Natural killer cell (primary cell): ENCODE results near the gene FAM181A. TPM values are rescaled to one million over a fixed set of nuclear protein-coding genes. Genes with fewer than 3 reads are reported as not detected.

Source experiments
- ATAC-seq, 3 donors: fragments of 150-1000 bp in 2 of 3; fragments of 200-7000 bp in 1 of 3; cut with Tn5 transposase; 1 replicate in 1 of 3; 2 replicates in 2 of 3; pipeline ENCODE4 v1.10.0; 2021; ENCODE audit warnings: mild to moderate bottlenecking in 2 of 3, moderate library complexity in 2 of 3
- DNase-seq, 2 donors: peaks; one replicate each; pipeline versions ENCODE4 v3.0.0 to v3.0.0-alpha.2; 2013 to 2021; ENCODE audit warnings: mixed read lengths in 1 of 2
- H3K27ac ChIP-seq: one replicate; pipeline ENCODE4 v1.5.1; 2013; ENCODE audit warnings: mild to moderate bottlenecking, low read length
- H3K27me3 ChIP-seq: one replicate; pipeline ENCODE4 v1.6.1; 2013; ENCODE audit warnings: low read length; ENCODE audit not compliant: control insufficient read depth, insufficient read depth
- H3K36me3 ChIP-seq: one replicate; pipeline ENCODE4 v1.6.1; 2013; ENCODE audit warnings: low read length; ENCODE audit not compliant: control insufficient read depth, insufficient read depth
- H3K4me1 ChIP-seq: one replicate; pipeline ENCODE4 v1.6.1; 2013; ENCODE audit warnings: low read length; ENCODE audit not compliant: control insufficient read depth, insufficient read depth
- H3K4me3 ChIP-seq: one replicate; pipeline ENCODE4 v1.5.1; 2013; ENCODE audit warnings: low read length
- H3K9me3 ChIP-seq: one replicate; pipeline ENCODE4 v1.6.1; 2013; ENCODE audit warnings: low read length; ENCODE audit not compliant: control insufficient read depth, insufficient read depth
- H3K27ac Mint-ChIP-seq, 2 donors: one replicate each; pipeline ENCODE4 v1.8.0; 2022; ENCODE audit warnings: mild to moderate bottlenecking in 2 of 2, mixed read lengths in 2 of 2, moderate library complexity in 1 of 2
- H3K27me3 Mint-ChIP-seq, 2 donors: one replicate each; pipeline ENCODE4 v1.8.0; 2022; ENCODE audit warnings: low read depth in 2 of 2, mixed read lengths in 2 of 2
- H3K36me3 Mint-ChIP-seq: one replicate; pipeline ENCODE4 v1.8.0; 2022; ENCODE audit warnings: mixed read lengths
- H3K4me1 Mint-ChIP-seq, 2 donors: one replicate each; pipeline ENCODE4 v1.8.0; 2022; ENCODE audit warnings: mixed read lengths in 2 of 2
- H3K4me3 Mint-ChIP-seq: one replicate; pipeline ENCODE4 v1.8.0; 2022; ENCODE audit warnings: mild to moderate bottlenecking, moderate library complexity, mixed read lengths
- H3K9me3 Mint-ChIP-seq, 2 donors: one replicate each; pipeline ENCODE4 v1.8.0; 2022; ENCODE audit warnings: mixed read lengths in 2 of 2
- WGBS: methylation state at CpG from one replicate; pipeline ENCODE4 v1.1.7; 2013; ENCODE audit warnings: missing lambda C conversion rate; ENCODE audit not compliant: insufficient coverage; 5-methylcytosine and 5-hydroxymethylcytosine counted together
- intact Hi-C: fragments of 100-400 bp; cut with micrococcal nuclease; formaldehyde crosslinking; loops from one replicate; pipeline ENCODE4 v1.14.2; 2022
- total RNA-seq, 4 donors: library from RNA; stranded (reverse); fragments of 120-200 nt in 1 of 4; gene quantifications; one replicate each; pipeline versions ENCODE4 v1.2.3 to v1.2.4, GENCODE V29; 2013 to 2022
- TF ChIP-seq, protein P1 (sequence below): fragments of 200-600 bp; IDR thresholded peaks from one replicate; pipeline ENCODE4 v1.8.0; 2022; ENCODE audit warnings: antibody characterized with exemption

The FAM181A gene
- total RNA-seq, 3 donors from 2014 or later (not counting 1 experiment from before 2014, with no cell fraction given): not detected

DNA sequence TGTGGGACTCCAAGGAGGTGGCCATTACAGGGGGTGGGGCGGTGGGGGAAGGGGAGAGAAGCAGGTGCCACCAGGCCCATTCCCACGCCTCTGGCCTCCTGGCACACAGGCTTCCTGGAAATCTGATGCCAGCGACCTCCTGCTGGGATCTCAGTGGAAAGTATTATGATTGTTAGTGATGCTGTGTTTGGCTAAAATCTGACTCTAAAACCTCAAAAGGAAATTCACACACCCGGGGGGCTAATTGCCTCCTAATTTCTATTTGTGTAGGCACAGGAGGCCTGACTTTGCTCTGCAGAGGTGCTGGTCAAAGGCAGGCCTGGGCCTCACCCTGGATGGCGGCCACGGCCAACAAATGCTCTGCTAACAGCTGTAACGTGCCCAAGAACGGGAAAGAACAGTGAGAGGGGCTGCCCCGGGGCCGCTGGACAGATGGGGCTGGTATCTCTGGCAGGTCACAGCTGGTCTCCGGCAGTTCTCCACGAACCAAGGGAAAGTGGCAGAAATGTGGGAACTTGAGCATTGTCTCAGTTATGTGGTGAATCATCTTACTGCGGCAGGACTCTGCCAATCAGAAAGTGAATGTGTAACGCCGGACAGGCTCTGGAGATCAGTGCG, 14.3 kb downstream of the FAM181A start:
- intact Hi-C loops: no loop called here
- no peaks in the 10 kb centered on the region for H3K27me3 Mint-ChIP-seq
- no peaks in the 10 kb centered on the region for H3K9me3 Mint-ChIP-seq
- no peak overlapping the region for H3K4me3 ChIP-seq
- no peak for DNase-seq
- peaks cover under 1% of the 10 kb centered on the region for H3K36me3 ChIP-seq
- ATAC-seq: no peak
- no peaks in the 10 kb centered on the region for H3K36me3 Mint-ChIP-seq
- no peaks in the 10 kb centered on the region for H3K27me3 ChIP-seq
- no peaks in the 10 kb centered on the region for H3K9me3 ChIP-seq
- H3K27ac ChIP-seq: no peak overlapping the region
- peaks cover 13% of the 10 kb centered on the region for H3K4me1 ChIP-seq
- peaks cover 0 to 5% of the 10 kb centered on the region in 2 donors for H3K4me1 Mint-ChIP-seq
- TF ChIP-seq, protein P1, sequence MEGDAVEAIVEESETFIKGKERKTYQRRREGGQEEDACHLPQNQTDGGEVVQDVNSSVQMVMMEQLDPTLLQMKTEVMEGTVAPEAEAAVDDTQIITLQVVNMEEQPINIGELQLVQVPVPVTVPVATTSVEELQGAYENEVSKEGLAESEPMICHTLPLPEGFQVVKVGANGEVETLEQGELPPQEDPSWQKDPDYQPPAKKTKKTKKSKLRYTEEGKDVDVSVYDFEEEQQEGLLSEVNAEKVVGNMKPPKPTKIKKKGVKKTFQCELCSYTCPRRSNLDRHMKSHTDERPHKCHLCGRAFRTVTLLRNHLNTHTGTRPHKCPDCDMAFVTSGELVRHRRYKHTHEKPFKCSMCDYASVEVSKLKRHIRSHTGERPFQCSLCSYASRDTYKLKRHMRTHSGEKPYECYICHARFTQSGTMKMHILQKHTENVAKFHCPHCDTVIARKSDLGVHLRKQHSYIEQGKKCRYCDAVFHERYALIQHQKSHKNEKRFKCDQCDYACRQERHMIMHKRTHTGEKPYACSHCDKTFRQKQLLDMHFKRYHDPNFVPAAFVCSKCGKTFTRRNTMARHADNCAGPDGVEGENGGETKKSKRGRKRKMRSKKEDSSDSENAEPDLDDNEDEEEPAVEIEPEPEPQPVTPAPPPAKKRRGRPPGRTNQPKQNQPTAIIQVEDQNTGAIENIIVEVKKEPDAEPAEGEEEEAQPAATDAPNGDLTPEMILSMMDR: no peak
- H3K4me3 Mint-ChIP-seq: no peak overlapping the region
- H3K27ac Mint-ChIP-seq: peak overlapping the region in 1 of 2 donors; percentile 23
- WGBS: 92% methylated on average over 16 of the region's 16 CpGs

DNA sequence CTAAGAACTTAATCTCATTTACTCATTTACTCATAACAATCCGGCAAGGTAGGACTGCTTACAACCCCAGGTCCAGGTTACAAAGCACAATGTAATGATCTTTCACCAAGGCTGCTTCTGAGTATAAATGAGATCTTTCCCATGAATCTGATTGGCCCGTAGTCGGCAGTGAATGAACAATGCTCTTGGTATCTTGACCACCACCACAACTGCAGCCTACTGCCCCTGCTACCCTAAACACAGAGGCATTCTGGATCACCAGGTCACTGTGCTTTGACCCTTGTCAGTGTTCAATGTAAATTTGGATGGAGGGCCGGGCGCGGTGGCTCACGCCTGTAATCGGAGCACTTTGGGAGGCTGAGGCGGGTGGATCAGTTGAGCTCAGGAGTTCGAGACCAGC, 15.9 kb downstream of the FAM181A start:
- H3K4me3 Mint-ChIP-seq: no peak overlapping the region
- intact Hi-C loops: no loop called here

DNA sequence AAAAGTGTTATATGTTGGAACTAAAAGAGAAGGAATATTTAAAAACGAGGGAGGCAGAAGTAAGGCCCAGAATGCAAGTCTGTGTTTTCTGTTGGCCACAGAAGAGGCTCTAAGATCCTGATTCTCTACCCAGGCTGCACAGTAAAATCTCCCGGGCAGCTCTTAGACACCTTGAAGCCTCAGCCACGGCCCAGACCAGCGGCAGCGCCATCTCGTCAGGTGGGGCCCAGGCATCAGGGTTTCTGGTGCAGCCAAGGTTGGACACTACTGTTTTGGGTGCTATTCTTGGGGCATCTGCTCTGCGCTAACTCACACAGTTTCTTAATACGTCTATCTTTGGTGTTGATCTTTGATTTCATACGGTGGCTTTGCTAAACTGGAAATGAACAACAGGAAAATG, 16.8 kb downstream of the FAM181A start:
- H3K36me3 ChIP-seq: peaks cover 6% of the 10 kb centered on the region

More for the DNA sequence above, 15.9 kb downstream of the FAM181A start:
- H3K27ac ChIP-seq: no peak overlapping the region
- no peaks in the 10 kb centered on the region for H3K36me3 Mint-ChIP-seq
- DNase-seq: no peak
- no peaks in the 10 kb centered on the region for H3K9me3 Mint-ChIP-seq
- H3K4me1 Mint-ChIP-seq: peaks cover 0 to 5% of the 10 kb centered on the region in 2 donors
- TF ChIP-seq, protein P1: no peak
- H3K27me3 ChIP-seq: no peaks in the 10 kb centered on the region
- 98% methylated on average over 10 of the region's 10 CpGs for WGBS
- peaks cover 6% of the 10 kb centered on the region for H3K36me3 ChIP-seq
- no peak overlapping the region for H3K4me3 ChIP-seq
- peaks cover 13% of the 10 kb centered on the region for H3K4me1 ChIP-seq
- H3K9me3 ChIP-seq: no peaks in the 10 kb centered on the region
- H3K27ac Mint-ChIP-seq: no peak overlapping the region
- H3K27me3 Mint-ChIP-seq: no peaks in the 10 kb centered on the region
- ATAC-seq: no peak

More for the DNA sequence above, 16.8 kb downstream of the FAM181A start:
- ATAC-seq (no peak), DNase-seq (no peak)
- Mint-ChIP-seq H3K27ac (peak overlapping the region in 1 of 2 donors; percentile 22), H3K27me3 (no peaks in the 10 kb centered on the region), H3K9me3 (no peaks in the 10 kb centered on the region), H3K4me3 (no peak overlapping the region), H3K36me3 (no peaks in the 10 kb centered on the region), H3K4me1 (peaks cover 0 to 5% of the 10 kb centered on the region in 2 donors)
- Histone ChIP-seq H3K27ac (no peak overlapping the region), H3K4me1 (peaks cover 13% of the 10 kb centered on the region), H3K4me3 (no peak overlapping the region), H3K9me3 (no peaks in the 10 kb centered on the region), H3K27me3 (no peaks in the 10 kb centered on the region)
- intact Hi-C loops: no loop called here
- TF ChIP-seq, protein P1: no peak
- 94% methylated on average over 9 of the region's 9 CpGs for WGBS
